CD4-positive, alpha-beta T cell (primary cell): ENCODE measurements around the gene CCDC71L. TPM values are rescaled to one million over a fixed set of nuclear protein-coding genes. Genes with fewer than 3 reads are reported as not detected.
A peak's percentile ranks its signal among the peaks of the same experiment; 100 is the strongest.

Source experiments
- ATAC-seq: fragments of 200-7000 bp; cut with Tn5 transposase; one replicate; pipeline ENCODE4 v1.10.0; 2022; ENCODE audit warnings: mild to moderate bottlenecking; ENCODE audit not compliant: poor library complexity
- CTCF ChIA-PET: fragments of 350-600 bp; sonication (Branson Sonifier 250); formaldehyde crosslinking; loops from one replicate; lab custom pipeline; 2021; ENCODE audit warnings: antibody characterized with exemption, inconsistent platforms; lab: Charles Lee
- POLR2A ChIA-PET: fragments of 350-600 bp; sonication (Branson Sonifier 250); formaldehyde crosslinking; loops from one replicate; lab custom pipeline; 2021; ENCODE audit warnings: antibody characterized with exemption, inconsistent platforms; lab: Charles Lee
- DNase-seq, 14 experiments: peaks; one replicate each; pipeline ENCODE4 v3.0.0-alpha.2; 2013 to 2020; ENCODE audit warnings: mixed read lengths in 2 of 14
- H3K27ac ChIP-seq, 2 donors: one replicate each; pipeline versions ENCODE4 v1.5.1 to v1.7.0; 2013; ENCODE audit warnings: low read length in 2 of 2, low read depth in 1 of 2, mild to moderate bottlenecking in 1 of 2
- H3K27me3 ChIP-seq, 2 experiments: 1 replicate in 1 of 2; 2 replicates in 1 of 2; pipeline versions ENCODE4 v1.6.1 to v1.7.0; 2013; ENCODE audit warnings: low read length in 2 of 2, control low read depth in 1 of 2, mild to moderate bottlenecking in 1 of 2, moderate library complexity in 1 of 2; ENCODE audit not compliant: insufficient read depth in 2 of 2, control insufficient read depth in 1 of 2
- H3K36me3 ChIP-seq: one replicate; pipeline ENCODE4 v1.6.1; 2013; ENCODE audit warnings: low read length, control low read depth; ENCODE audit not compliant: insufficient read depth
- H3K4me1 ChIP-seq: one replicate; pipeline ENCODE4 v1.6.1; 2013; ENCODE audit warnings: low read length, control low read depth; ENCODE audit not compliant: insufficient read depth
- H3K4me3 ChIP-seq: one replicate; pipeline ENCODE4 v1.5.1; 2013; ENCODE audit warnings: mild to moderate bottlenecking, low read length, moderate library complexity
- H3K9me3 ChIP-seq, 2 experiments: 1 replicate in 1 of 2; 2 replicates in 1 of 2; pipeline versions ENCODE4 v1.6.1 to v1.7.0; 2013; ENCODE audit warnings: low read length in 2 of 2, mild to moderate bottlenecking in 2 of 2, control low read depth in 1 of 2, moderate library complexity in 1 of 2; ENCODE audit not compliant: control insufficient read depth in 1 of 2, insufficient read depth in 1 of 2
- H3K27ac Mint-ChIP-seq: one replicate; pipeline ENCODE4 v1.8.0; 2020; ENCODE audit warnings: mixed read lengths
- H3K27me3 Mint-ChIP-seq: one replicate; pipeline ENCODE4 v1.8.0; 2021; ENCODE audit warnings: mixed read lengths
- H3K36me3 Mint-ChIP-seq: one replicate; pipeline ENCODE4 v1.8.0; 2021; ENCODE audit warnings: low read depth, mixed read lengths
- H3K4me1 Mint-ChIP-seq: one replicate; pipeline ENCODE4 v1.8.0; 2021; ENCODE audit warnings: low read depth, mixed read lengths
- H3K4me3 Mint-ChIP-seq: one replicate; pipeline ENCODE4 v1.8.0; 2020; ENCODE audit warnings: mild to moderate bottlenecking, mixed read lengths
- H3K9me3 Mint-ChIP-seq: one replicate; pipeline ENCODE4 v1.8.0; 2020; ENCODE audit warnings: mixed read lengths
- intact Hi-C, 2 experiments: fragments of 100-400 bp; cut with DNase I in 1 of 2; cut with micrococcal nuclease in 1 of 2; formaldehyde crosslinking; loops; one replicate each; pipeline versions ENCODE4 v1.15.1 to v1.9.0; 2023 to 2025; cut with DNase I, micrococcal nuclease
- total RNA-seq, 174 experiments: library from RNA in 2 of 174; stranded (reverse) in 2 of 174; gene quantifications; one replicate each; pipeline ENCODE4 v1.2.3 and lab custom pipeline; 2021 to 2026
- TF ChIP-seq, protein P1 (sequence below): fragments of 200-600 bp; IDR thresholded peaks from one replicate; pipeline ENCODE4 v1.8.0; 2022; ENCODE audit warnings: antibody characterized with exemption, mild to moderate bottlenecking

Gene CCDC71L
- total RNA-seq, 2 experiments from 2014 or later, result 9.5 to 9.8 TPM

DNA sequence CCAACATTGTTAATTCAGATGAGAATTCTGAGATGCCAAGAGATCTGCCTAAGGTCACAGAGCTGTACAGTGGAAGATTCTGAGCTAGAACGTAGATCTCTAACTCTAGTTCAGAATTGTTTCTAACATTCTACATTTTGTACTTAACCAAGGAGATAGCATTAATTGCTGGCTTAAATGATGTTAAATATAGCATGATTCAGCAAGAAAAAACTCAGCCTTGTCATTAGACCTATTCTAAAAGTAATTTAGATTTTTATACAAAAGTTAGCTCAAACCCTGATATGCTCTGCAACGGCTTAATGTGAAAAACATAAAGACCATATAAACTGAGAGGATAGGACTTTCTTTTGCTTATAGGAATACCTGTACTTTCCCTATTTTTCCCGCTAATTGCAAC is 3.4 kb upstream of the CCDC71L start:
- no peaks in the 10 kb centered on the region for H3K9me3 Mint-ChIP-seq
- H3K27ac Mint-ChIP-seq, result no peak overlapping the region
- no peak for DNase-seq
- H3K4me1 Mint-ChIP-seq, result peaks cover 20% of the 10 kb centered on the region
- H3K4me3 Mint-ChIP-seq, result no peak overlapping the region
- Histone ChIP-seq H3K27me3 (no peaks in the 10 kb centered on the region), H3K4me3 (no peak overlapping the region), H3K4me1 (peaks cover 14% of the 10 kb centered on the region), H3K36me3 (no peaks in the 10 kb centered on the region), H3K9me3 (peaks cover 0 to 4% of the 10 kb centered on the region in 2 experiments), H3K27ac (no peak overlapping the region)
- ChIA-PET POLR2A (interaction anchor here (1.0 kb wide), 1 partner anchor 504 kb away, joined by 7 read pairs; the partner anchor contains the start of gene HBP1), CTCF (interaction anchor here (2.3 kb wide), 1 partner anchor 72 kb away, joined by 11 read pairs; no protein-coding TSS in a partner anchor)
- no peak for ATAC-seq
- TF ChIP-seq, protein P1, sequence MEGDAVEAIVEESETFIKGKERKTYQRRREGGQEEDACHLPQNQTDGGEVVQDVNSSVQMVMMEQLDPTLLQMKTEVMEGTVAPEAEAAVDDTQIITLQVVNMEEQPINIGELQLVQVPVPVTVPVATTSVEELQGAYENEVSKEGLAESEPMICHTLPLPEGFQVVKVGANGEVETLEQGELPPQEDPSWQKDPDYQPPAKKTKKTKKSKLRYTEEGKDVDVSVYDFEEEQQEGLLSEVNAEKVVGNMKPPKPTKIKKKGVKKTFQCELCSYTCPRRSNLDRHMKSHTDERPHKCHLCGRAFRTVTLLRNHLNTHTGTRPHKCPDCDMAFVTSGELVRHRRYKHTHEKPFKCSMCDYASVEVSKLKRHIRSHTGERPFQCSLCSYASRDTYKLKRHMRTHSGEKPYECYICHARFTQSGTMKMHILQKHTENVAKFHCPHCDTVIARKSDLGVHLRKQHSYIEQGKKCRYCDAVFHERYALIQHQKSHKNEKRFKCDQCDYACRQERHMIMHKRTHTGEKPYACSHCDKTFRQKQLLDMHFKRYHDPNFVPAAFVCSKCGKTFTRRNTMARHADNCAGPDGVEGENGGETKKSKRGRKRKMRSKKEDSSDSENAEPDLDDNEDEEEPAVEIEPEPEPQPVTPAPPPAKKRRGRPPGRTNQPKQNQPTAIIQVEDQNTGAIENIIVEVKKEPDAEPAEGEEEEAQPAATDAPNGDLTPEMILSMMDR, result no peak
- H3K27me3 Mint-ChIP-seq, result no peaks in the 10 kb centered on the region
- intact Hi-C loops, result loop anchor here (5.0 to 10.0 kb wide), 6 partner anchors 383 to 1230 kb away; partner anchors contain the start of genes COG5 (in 1 of the 2), DLD (in 1 of the 2) and DUS4L (in 1 of the 2)
- H3K36me3 Mint-ChIP-seq, result peaks cover 5% of the 10 kb centered on the region

DNA sequence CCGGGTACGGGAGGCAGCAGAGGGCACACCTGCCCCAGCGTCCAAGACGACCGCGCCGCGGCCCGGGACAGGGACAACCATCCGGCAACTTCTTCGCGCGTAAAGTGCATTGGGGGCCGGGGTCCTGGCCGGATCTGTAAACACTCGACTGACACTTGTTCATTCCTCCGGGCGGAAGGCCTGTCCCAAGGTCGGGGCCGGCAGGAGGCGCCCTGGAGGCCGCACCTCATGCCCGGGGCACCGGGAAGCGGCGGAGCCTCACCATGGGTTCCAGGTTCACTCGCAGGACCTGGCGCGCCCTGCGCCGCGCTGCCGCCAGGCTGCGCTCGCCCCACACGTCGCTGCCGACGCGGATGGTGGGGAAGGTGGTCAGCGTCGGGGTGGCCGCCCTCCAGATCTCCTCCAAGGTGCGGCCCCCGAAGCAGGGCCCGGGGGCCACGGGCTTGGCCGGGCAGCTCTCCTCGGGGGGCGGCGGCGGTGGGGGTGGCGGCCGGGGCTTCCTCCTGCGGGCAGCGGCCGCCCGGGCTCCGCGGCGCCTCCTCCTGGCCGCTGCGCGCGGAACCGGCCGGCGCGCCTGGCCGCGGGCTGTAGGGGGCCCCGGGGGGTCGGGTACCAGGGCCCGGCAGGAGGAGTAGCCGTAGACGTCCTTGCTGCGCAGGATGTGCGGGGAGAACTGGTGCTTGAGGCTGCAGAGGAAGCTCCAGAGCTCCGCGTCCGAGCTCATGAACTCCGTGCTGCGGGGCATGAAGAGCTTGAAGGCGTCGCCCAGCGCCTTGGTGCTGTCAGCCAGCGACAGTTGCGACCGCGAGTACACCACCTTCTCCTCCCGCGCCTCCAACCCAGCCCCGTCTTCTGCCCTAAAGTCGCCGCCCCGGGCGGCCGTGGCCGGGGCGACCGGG is 746 bp downstream of the CCDC71L start:
- H3K36me3 Mint-ChIP-seq, result peaks cover 5% of the 10 kb centered on the region
- Histone ChIP-seq H3K27ac (peak overlapping the region; percentile 44 to 71), H3K9me3 (peaks cover 0 to 4% of the 10 kb centered on the region in 2 experiments), H3K4me3 (peak overlapping the region; percentile 71), H3K4me1 (peaks cover 20% of the 10 kb centered on the region), H3K27me3 (no peaks in the 10 kb centered on the region), H3K36me3 (no peaks in the 10 kb centered on the region)
- ChIA-PET POLR2A (interaction anchor here (0.6 to 2.3 kb wide), 16 partner anchors 10 to 1910 kb away, joined by 3 to 26 read pairs (median 4); partner anchors contain the start of genes DNAJB9, HBP1, SYPL1 and THAP5), CTCF (interaction anchor here (0.9 to 4.6 kb wide), 7 partner anchors 9 to 133 kb away, joined by 3 to 43 read pairs (median 5); no protein-coding TSS in a partner anchor)
- intact Hi-C loops, result loop anchor here (1.0 to 10.0 kb wide), 10 partner anchors 61 to 1235 kb away; partner anchors contain the start of genes COG5 (in 1 of the 2), DLD (in 1 of the 2), DUS4L (in 1 of the 2) and HBP1 (in 1 of the 2)
- TF ChIP-seq, protein P1, result peak; percentile 78
- DNase-seq (peak; percentile 58 to 91 (median 72)), ATAC-seq (peak; percentile 58)
- H3K4me3 Mint-ChIP-seq, result peak overlapping the region; percentile 96
- no peaks in the 10 kb centered on the region for H3K9me3 Mint-ChIP-seq
- H3K27me3 Mint-ChIP-seq, result no peaks in the 10 kb centered on the region
- H3K4me1 Mint-ChIP-seq, result peaks cover 40% of the 10 kb centered on the region
- peak overlapping the region; percentile 92 for H3K27ac Mint-ChIP-seq

DNA sequence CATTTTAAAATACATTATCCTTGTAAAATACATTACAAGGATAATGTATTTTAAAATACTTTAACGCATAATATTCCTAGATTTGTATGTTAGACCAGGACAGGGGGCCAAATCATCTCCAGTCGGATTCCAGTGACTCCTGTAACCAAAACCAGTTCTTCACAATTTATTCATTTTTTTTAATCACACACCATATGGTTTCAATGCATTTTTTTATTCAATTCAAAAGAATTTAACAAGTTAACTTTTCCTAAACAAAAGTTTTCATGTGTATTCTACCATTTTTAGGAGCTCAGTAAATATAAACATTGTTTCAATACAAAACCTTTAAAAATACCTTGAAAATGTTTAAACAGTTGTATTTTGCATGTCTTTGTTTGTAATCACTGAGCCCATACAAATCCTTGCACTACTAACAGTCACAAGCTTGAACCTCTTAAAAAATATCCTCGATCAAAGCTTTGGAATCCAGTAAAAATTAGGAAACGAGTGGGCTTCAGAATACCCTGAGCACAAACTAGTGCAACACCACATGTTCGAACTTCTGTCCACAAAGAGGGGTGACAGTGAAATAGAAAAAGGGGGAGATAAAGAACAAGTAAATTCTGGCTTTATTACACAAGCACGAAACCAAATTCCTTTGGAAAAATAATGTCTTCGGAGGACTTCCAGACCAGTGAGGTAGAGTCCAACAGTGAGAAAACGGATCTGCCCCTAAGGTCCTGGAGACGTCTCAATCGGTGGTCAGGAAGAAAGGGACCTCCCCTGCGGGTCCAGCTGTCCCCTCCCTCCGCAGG is 1.6 kb downstream of the CCDC71L start:
- H3K4me3 ChIP-seq, result peak overlapping the region; percentile 71
- no peak for DNase-seq
- Mint-ChIP-seq H3K27ac (peak overlapping the region; percentile 85), H3K27me3 (no peaks in the 10 kb centered on the region), H3K9me3 (no peaks in the 10 kb centered on the region), H3K4me1 (peaks cover 40% of the 10 kb centered on the region), H3K36me3 (peaks cover 5% of the 10 kb centered on the region), H3K4me3 (peak overlapping the region; percentile 95)
- peaks cover 20% of the 10 kb centered on the region for H3K4me1 ChIP-seq
- CTCF ChIA-PET, result interaction anchor here (1.4 to 4.6 kb wide), 4 partner anchors 58 to 134 kb away, joined by 3 to 43 read pairs (median 4); no protein-coding TSS in a partner anchor
- no peaks in the 10 kb centered on the region for H3K36me3 ChIP-seq
- peaks cover 0 to 4% of the 10 kb centered on the region in 2 experiments for H3K9me3 ChIP-seq
- TF ChIP-seq, protein P1, result no peak
- no peaks in the 10 kb centered on the region for H3K27me3 ChIP-seq
- intact Hi-C loops, result no loop called here
- ATAC-seq, result no peak
- POLR2A ChIA-PET, result interaction anchor here (0.7 to 2.3 kb wide), 7 partner anchors 18 to 509 kb away, joined by 3 to 26 read pairs (median 6); partner anchors contain the start of gene HBP1
- H3K27ac ChIP-seq, result peak overlapping the region in 1 of 2 donors; percentile 32
